GF-D8 (cell line): ENCODE measurements around the gene ABLIM2.

Experiments
- DNase-seq: peaks from one replicate; lab custom pipeline; 2025; lab: John Stamatoyannopoulos, UW

The ABLIM2 gene

DNA sequence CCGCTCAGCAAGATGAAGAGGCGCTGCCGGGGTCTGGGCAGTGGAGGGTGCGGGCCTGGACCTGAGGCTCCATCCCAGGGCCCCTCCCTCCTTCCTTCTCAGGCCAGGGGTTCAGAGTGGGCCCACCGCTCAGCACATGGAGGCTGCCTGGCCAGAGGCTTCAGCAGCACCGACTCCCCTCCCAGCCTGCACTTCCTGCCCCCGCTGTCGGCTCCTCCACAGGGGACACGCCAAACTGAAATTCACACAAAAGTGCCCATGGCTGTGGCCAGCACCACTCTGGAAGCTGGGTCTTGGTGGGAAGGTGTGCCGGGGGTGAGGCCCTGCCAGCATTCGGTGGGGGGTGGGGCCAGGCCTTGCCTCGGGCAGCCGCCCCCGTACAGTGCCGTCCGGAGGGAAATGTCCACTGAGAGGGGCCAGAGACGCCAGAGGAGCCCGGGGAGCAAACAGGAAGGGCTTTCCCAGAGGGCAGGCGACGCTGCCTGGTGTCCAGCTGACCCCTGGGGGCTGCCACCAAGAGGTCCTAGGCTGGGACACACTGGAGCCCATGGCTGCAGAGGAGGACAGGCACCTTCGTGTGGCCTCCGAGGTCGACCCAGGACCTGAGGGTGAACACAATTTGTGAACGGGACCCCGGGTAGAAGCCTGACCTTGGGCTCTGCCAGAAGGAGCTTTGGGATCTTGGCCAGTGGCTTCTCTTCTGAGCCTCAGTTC is 134.4 kb downstream of the ABLIM2 start:
- DNase-seq = no peak

- no peak for DNase-seq
Measured at GRCh38 chr4:8023696-8024033, 134.9 kb downstream of the ABLIM2 start.

DNA sequence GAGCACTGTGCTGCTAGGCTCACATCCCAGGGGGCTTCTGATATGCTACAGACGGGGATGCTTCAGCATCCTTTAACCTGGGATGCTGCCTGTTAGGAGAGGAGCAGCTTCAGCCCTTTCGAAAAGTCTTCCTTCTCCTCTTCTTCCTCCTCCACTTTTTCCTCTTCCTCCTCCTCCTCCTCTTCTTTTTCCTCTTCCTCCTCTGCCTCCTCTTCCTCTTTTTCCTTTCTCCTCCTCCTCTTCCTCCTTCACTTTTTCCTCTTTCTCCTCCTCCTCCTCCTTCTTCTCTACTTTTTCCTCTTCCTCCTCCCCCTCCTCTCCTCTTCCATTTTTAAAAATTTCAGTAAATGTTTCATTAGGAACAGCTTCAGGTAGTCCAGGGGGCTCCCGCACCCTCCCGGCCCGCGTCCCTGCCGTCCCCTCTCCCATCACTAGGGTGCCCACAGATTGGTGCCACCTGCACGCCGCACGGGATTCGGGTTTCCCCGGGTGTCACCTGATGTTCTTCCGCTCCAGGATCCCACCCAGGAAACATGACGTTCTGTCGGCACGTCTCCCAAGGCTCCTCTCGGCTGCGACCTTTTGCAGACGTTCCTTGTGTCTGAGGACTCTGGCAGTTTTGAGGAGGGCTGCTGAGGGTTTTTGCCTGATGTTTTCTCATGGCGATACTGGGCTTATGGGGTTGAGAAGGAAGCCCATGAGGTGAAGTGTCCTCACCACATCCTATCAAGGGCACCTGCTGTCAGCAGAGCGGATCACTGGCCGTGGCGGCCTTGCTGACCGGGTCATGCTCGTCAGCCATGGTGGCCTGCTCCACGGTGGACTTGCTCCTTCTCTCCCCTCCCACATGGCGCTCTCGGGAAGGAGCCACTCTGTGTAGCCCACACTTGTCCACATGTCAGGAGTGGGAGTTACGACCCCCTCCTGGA is 135.6 kb downstream of the ABLIM2 start:
- DNase-seq = no peak

DNA sequence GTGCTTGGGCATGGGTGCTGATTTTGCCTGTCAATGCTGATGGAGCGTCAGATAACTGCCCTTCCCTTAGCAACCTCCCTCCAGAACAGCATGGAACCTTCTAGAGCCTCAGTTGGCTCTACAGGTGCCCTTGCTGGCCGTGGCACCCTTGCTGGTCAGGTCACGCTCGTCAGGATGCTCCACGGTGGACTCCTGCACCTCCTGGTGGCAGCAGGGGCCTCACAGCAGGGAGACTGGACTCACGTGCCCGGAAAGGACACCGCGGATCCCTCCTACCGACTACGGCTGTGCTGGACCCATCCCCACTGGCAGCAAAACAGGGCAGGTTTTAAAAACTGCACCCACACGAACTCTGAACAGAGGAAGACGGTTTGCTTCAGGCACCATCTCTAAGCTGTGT is 136.8 kb downstream of the ABLIM2 start:
- DNase-seq = no peak

- no peak for DNase-seq
Measured at GRCh38 chr4:8019396-8020365, 138.9 kb downstream of the ABLIM2 start.

DNA sequence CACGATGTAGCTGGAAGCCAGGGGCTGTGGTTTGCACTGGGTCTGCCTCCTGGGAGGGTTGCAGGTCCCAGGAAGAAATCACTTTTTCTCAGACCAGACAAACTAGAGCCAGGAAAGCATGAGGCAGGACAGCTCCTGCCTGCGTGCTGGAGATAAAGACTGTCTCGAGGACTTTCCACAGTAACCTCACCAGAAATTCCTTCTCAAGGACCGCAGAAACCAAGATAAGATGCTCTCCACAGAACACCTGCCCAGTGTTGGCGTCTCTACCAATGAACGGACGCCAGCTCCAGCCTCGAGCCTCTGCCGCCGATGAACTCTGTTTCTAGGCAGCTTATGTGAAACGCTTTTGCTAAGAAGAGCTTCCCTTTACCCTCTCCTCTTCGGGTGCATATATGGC is 142.1 kb downstream of the ABLIM2 start:
- no peak for DNase-seq

DNA sequence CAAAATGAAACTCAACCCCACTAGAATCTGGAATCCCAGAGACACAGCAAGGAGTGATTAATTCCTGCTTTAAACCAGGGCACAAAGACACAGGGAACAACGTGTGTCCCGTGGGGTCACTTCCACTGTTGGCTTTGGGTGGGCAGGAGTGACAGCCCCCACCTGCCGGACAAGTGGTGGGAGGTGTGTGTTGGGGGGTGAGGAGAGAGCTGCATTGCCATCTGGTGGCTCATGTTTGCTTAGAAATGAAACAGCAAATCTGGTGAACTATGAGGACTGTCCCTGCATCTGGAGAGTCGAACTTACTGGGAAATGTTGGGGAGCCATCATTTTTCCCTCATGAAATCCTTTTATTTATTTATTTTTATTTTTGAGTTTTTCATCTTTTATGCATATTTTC is 143.1 kb downstream of the ABLIM2 start:
- DNase-seq = no peak

- no peak for DNase-seq
Measured at GRCh38 chr4:8013976-8014726, 144.5 kb downstream of the ABLIM2 start.

DNA sequence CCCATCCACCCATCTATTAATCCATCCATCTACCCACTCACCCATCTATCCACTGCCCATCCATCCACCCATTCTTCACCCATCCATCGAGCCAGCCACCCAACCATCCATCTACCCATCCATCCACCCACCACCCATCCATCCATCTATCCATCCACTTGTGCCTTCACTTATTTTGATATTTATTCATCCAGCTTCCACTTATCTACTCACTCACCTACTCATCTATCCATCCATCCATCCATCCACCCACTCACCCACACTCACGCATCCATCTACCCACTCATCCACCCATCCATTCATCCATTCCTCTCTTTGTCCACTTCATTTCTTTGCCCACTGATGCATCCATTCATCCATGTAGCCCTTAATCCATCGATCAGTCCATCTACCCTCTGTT is 146.1 kb downstream of the ABLIM2 start:
- no peak for DNase-seq

- no peak for DNase-seq
Measured at GRCh38 chr4:8010618-8011017, 148.0 kb downstream of the ABLIM2 start.

DNA sequence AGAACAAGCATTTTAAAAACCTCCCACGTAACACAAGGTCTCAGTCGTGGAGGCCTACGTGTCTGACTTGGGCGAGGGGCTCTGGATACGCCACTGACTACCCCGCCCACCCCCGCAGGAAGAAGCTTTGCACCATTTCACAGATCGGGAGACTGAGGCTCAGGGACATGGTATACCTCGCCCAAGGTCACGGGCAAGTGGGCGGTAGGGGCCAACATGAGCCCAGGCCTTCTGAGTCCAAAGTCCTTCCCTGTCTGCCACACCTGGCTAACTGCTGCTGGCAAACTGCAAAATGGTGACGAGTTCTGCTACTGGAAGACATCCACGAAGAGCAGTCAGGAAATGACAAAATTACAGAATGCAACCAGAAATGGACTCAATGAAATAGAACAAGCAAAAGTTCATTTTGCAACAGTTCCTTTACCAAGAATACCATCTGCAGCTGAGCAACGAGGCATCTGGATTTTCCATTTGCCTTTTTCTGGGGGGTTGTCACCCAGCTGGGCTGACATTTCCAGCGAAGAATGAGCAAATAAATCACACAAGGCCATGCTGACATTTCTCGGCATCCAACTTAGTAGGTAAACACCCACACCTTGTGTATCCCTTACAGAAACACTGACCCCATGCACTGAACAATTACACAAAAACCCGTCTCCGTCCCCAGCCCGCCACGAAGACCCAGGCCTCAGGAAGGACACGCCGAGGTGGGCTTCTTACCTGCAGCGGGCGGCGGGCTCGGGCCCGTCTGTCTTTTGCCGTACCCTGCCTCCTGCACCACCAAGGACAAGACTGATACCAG is 148.7 kb downstream of the ABLIM2 start:
- DNase-seq = no peak

GRCh38 chr4:8009097-8009496 is 149.5 kb downstream of the ABLIM2 start:
- DNase-seq = no peak

- no peak for DNase-seq
Measured at GRCh38 chr4:8008391-8008790, 150.2 kb downstream of the ABLIM2 start.

GRCh38 chr4:8007581-8007980 is 151.0 kb downstream of the ABLIM2 start:
- DNase-seq = no peak

- DNase-seq = no peak
Measured at GRCh38 chr4:8006471-8006870, 152.1 kb downstream of the ABLIM2 start.

DNA sequence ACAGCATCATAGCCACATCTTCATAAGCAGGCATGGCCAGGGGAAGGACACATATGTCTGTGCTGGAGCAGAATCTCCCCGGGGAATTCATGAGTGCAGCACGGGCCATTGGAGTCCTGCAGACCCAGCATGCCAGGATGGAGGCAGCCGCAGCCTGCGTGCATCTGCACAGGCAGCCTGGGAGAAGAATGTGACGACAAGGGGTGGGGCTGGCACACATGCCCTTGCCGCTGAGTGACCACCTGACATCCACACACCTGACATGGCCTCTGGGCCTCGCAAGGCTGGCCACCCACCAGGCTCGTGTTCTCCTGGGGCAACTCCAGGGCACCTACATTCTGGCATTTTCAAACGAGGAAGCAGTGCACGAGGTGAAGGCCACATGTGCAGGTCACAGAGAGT is 152.8 kb downstream of the ABLIM2 start:
- no peak for DNase-seq

- DNase-seq = no peak
Measured at GRCh38 chr4:8005033-8005808, 153.4 kb downstream of the ABLIM2 start.

- no peak for DNase-seq
Measured at GRCh38 chr4:8004066-8004465, 154.5 kb downstream of the ABLIM2 start.

GRCh38 chr4:8002525-8003309 is 155.9 kb downstream of the ABLIM2 start:
- no peak for DNase-seq
